Panc1 (cell line): ENCODE data around the gene MACC1. TPM values are rescaled to one million over a fixed set of nuclear protein-coding genes. Genes with fewer than 3 reads are reported as not detected.

Source experiments
- ATAC-seq: fragments of 200-7000 bp; cut with Tn5 transposase; 2 replicates; pipeline ENCODE4 v1.9.1; 2020; ENCODE audit warnings: mild to moderate bottlenecking, moderate library complexity
- BruUV-seq: library from RNA; stranded (reverse); fragments of 400-500 nt; replicated peaks from 2 replicates; lab custom pipeline; 2021; lab: Mats Ljungman, UMichigan
- CTCF ChIA-PET: fragments of 300-600 bp; sonication (Branson Sonifier 250); formaldehyde crosslinking; loops from one replicate; lab custom pipeline; 2022; ENCODE audit warnings: antibody characterized with exemption; lab: Charles Lee
- POLR2A ChIA-PET: fragments of 300-600 bp; sonication (Branson Sonifier 250); formaldehyde crosslinking; loops from one replicate; lab custom pipeline; 2022; ENCODE audit warnings: antibody characterized with exemption; lab: Charles Lee
- DNase-seq: peaks from one replicate; pipeline ENCODE4 v3.0.0-alpha.2; 2010; ENCODE audit warnings: low read depth, low spot score
- H3K27ac ChIP-seq: 2 replicates; pipeline ENCODE4 v1.5.1; 2011; ENCODE audit warnings: mild to moderate bottlenecking, low read length, inconsistent platforms
- H3K27me3 ChIP-seq: fragments of 200-500 bp; sonication (Bioruptor generic); 2 replicates; pipeline ENCODE4 v1.6.0; 2014; ENCODE audit warnings: low read length, inconsistent platforms; ENCODE audit not compliant: control insufficient read depth, insufficient read depth
- H3K36me3 ChIP-seq: fragments of 200-500 bp; sonication (Bioruptor generic); 2 replicates; pipeline ENCODE4 v1.5.1; 2014; ENCODE audit warnings: inconsistent platforms, mild to moderate bottlenecking, low read length, moderate library complexity; ENCODE audit not compliant: control insufficient read depth, insufficient read depth
- H3K4me1 ChIP-seq: 2 replicates; pipeline ENCODE4 v1.5.1; 2011; ENCODE audit warnings: inconsistent platforms, mild to moderate bottlenecking, low read length, moderate library complexity; ENCODE audit not compliant: control insufficient read depth, insufficient read depth
- H3K4me3 ChIP-seq, 2 experiments: 2 replicates each; pipeline ENCODE4 v1.5.1; 2011 to 2012; ENCODE audit warnings: low read depth in 2 of 2, low read length in 2 of 2, mild to moderate bottlenecking in 2 of 2, inconsistent platforms in 1 of 2, moderate library complexity in 1 of 2
- H3K9me3 ChIP-seq: fragments of 200-500 bp; sonication (Bioruptor generic); 2 replicates; pipeline ENCODE4 v1.5.1; 2014; ENCODE audit warnings: low read depth, mild to moderate bottlenecking, inconsistent platforms, low read length, moderate library complexity; ENCODE audit not compliant: control insufficient read depth, insufficient read depth
- POLR2AphosphoS5 ChIP-seq: IDR thresholded peaks from 2 replicates; pipeline ENCODE4 v1.6.1; 2012; ENCODE audit warnings: mild to moderate bottlenecking, low read depth, low read length, moderate library complexity
- REST ChIP-seq, 2 experiments: IDR thresholded peaks; 2 replicates each; pipeline ENCODE4 v1.6.1; 2011 to 2012; ENCODE audit warnings: low read depth in 2 of 2, control low read depth in 1 of 2, low read length in 1 of 2, mild to moderate bottlenecking in 1 of 2, moderate library complexity in 1 of 2; ENCODE audit not compliant: insufficient read depth in 1 of 2
- SIN3A ChIP-seq: IDR thresholded peaks from 2 replicates; pipeline ENCODE4 v1.6.1; 2012; ENCODE audit warnings: low read depth, mild to moderate bottlenecking, low read length, moderate library complexity, borderline replicate concordance; ENCODE audit not compliant: insufficient read depth
- TCF7L2 ChIP-seq: IDR thresholded peaks from 2 replicates; pipeline ENCODE4 v1.6.1; 2011; ENCODE audit warnings: mild to moderate bottlenecking, low read depth, low read length, inconsistent platforms
- in situ Hi-C: cut with HindIII; loops from 2 replicates; pipeline ENCODE4 v1.10.0; 2016; ENCODE audit warnings: low sequenced_read_pairs, low pct_unique_long_range_greater_than_20kb
- intact Hi-C: fragments of 100-400 bp; cut with micrococcal nuclease; formaldehyde crosslinking; loops from one replicate; pipeline ENCODE4 v1.10.0; 2022; ENCODE audit not compliant: unreplicated experiment
- total RNA-seq: library from RNA; stranded (reverse); gene quantifications from one replicate; pipeline ENCODE4 v1.2.1, GENCODE V29; 2021; ENCODE audit not compliant: unreplicated experiment
- TF ChIP-seq, protein P1 (sequence below): fragments of 450-650 bp; IDR thresholded peaks from 2 replicates; pipeline ENCODE4 v1.5.1; 2017; ENCODE audit warnings: mild to moderate bottlenecking

Gene MACC1
- total RNA-seq, 1 experiment from 2014 or later, result 0.08 TPM

DNA sequence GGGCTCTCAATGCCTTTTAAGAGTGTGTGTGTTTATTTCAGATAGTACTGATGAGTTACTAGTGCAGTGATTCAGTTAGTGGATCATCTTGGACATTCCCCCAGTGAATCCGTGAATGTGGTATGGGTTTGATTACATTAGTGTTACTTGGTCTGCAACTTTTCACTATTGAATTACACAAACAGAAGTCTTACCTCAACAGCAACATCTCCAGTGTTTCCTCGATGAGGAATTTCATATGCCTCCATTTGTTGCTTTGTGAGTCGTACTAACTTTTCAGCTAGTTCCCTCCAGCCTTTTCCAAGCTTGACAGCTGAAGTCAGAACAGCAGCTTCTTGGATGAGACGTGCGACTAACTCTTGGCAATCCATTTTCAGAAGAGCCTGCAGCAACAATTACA, 63.2 kb downstream of the MACC1 start:
- Histone ChIP-seq H3K27ac (no peak overlapping the region), H3K9me3 (no peaks in the 10 kb centered on the region), H3K27me3 (no peaks in the 10 kb centered on the region), H3K4me1 (no peaks in the 10 kb centered on the region), H3K36me3 (no peaks in the 10 kb centered on the region), H3K4me3 (no peak overlapping the region)
- no TSS peak for BruUV-seq
- CTCF ChIA-PET, result no interaction called here
- in situ Hi-C loops (no loop called here), intact Hi-C loops (loop anchor here (10.0 kb wide), 1 partner anchor 61 kb away; the partner anchor contains the start of gene MACC1)
- TF ChIP-seq POLR2AphosphoS5, result no peak
- no peak for TF ChIP-seq SIN3A
- TF ChIP-seq REST (IDR thresholded peaks at IDR 0.05; ENCODE audit: insufficient read depth in 1 of 2, low read depth in 2 of 2, low read length in 1 of 2), result no peak
- TF ChIP-seq, protein P1, sequence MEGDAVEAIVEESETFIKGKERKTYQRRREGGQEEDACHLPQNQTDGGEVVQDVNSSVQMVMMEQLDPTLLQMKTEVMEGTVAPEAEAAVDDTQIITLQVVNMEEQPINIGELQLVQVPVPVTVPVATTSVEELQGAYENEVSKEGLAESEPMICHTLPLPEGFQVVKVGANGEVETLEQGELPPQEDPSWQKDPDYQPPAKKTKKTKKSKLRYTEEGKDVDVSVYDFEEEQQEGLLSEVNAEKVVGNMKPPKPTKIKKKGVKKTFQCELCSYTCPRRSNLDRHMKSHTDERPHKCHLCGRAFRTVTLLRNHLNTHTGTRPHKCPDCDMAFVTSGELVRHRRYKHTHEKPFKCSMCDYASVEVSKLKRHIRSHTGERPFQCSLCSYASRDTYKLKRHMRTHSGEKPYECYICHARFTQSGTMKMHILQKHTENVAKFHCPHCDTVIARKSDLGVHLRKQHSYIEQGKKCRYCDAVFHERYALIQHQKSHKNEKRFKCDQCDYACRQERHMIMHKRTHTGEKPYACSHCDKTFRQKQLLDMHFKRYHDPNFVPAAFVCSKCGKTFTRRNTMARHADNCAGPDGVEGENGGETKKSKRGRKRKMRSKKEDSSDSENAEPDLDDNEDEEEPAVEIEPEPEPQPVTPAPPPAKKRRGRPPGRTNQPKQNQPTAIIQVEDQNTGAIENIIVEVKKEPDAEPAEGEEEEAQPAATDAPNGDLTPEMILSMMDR, result no peak
- no peak for TF ChIP-seq TCF7L2
- no peak for DNase-seq
- POLR2A ChIA-PET, result no interaction called here
- ATAC-seq, result no peak

DNA sequence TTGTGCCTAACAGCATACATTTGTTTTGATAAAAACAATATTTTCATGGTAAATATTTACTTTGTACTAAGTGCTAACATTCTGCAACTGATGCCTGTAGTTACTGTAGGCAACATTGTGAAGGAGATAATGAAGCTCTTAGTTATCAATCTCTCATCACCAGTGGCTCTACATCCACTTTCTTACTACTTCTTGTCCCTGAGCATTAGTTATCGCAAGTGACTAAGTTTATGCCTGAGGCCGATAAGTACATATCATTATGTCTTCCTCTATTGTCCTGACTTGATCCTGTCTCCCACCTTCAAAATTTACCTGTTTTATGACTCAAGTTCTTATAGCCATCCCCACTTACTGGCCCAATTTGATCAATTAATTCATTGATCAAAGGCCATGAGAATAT, 63.6 kb downstream of the MACC1 start:
- no TSS peak for BruUV-seq
- H3K36me3 ChIP-seq, result no peaks in the 10 kb centered on the region
- no peaks in the 10 kb centered on the region for H3K4me1 ChIP-seq
- ChIA-PET POLR2A (no interaction called here), CTCF (no interaction called here)
- no peaks in the 10 kb centered on the region for H3K27me3 ChIP-seq
- no peak overlapping the region for H3K4me3 ChIP-seq
- H3K27ac ChIP-seq, result no peak overlapping the region
- DNase-seq (no peak), ATAC-seq (no peak)
- in situ Hi-C loops (no loop called here), intact Hi-C loops (loop anchor here (10.0 kb wide), 1 partner anchor 61 kb away; the partner anchor contains the start of gene MACC1)
- no peaks in the 10 kb centered on the region for H3K9me3 ChIP-seq
- TF ChIP-seq POLR2AphosphoS5, result no peak
- TF ChIP-seq, protein P1, result no peak
- no peak for TF ChIP-seq REST (IDR thresholded peaks at IDR 0.05; ENCODE audit: insufficient read depth in 1 of 2, low read depth in 2 of 2, low read length in 1 of 2)
